SK-N-SH (cell line): ENCODE measurements around the gene IL21R. TPM values are rescaled to one million over a fixed set of nuclear protein-coding genes. Genes with fewer than 3 reads are reported as not detected.

Source experiments
- CTCF ChIA-PET: fragments of 300-600, 350-600 bp; formaldehyde crosslinking; extraction: SDS; loops from one replicate; lab custom pipeline; 2021; lab: Yijun Ruan, JAX
- POLR2A ChIA-PET: fragments of 350-600 bp; sonication (Branson Sonifier 250); formaldehyde crosslinking; extraction: SDS; loops from one replicate; lab custom pipeline; 2020; ENCODE audit warnings: antibody characterized with exemption, inconsistent platforms; lab: Yijun Ruan, JAX
- DNase-seq: peaks from one replicate; pipeline ENCODE4 v3.0.0; 2012
- H2AFZ ChIP-seq: fragments of 200-600 bp; sonication (generic); 2 replicates; pipeline ENCODE4 v1.8.1; 2016; ENCODE audit warnings: antibody characterized with exemption, mild to moderate bottlenecking, low read depth
- H3F3A ChIP-seq: fragments of 200-600 bp; sonication (generic); replicated peaks from 2 replicates; pipeline ENCODE3; 2016; ENCODE audit warnings: antibody characterized with exemption, mild to moderate bottlenecking; ENCODE audit not compliant: insufficient read depth
- H3K27ac ChIP-seq, 2 experiments: fragments of 200-500 bp in 1 of 2; fragments of 200-600 bp in 1 of 2; sonication (Bioruptor generic) in 1 of 2; sonication (generic), shearing (Covaris generic) in 1 of 2; 2 replicates each; pipeline versions ENCODE4 v1.5.1 to v1.6.1; 2014 to 2016; ENCODE audit warnings: low read depth in 2 of 2, inconsistent platforms in 1 of 2, low read length in 1 of 2, mild to moderate bottlenecking in 1 of 2, mixed read lengths in 1 of 2
- H3K27me3 ChIP-seq: fragments of 200-600 bp; sonication (generic), shearing (Covaris generic); 2 replicates; pipeline ENCODE4 v1.6.1; 2016; ENCODE audit warnings: mixed run types; ENCODE audit not compliant: insufficient read depth
- H3K36me3 ChIP-seq, 2 experiments: fragments of 200-500 bp in 1 of 2; fragments of 200-600 bp in 1 of 2; sonication (Bioruptor generic) in 1 of 2; sonication (generic) in 1 of 2; replicated peaks in 1 of 2; 2 replicates each; pipeline versions ENCODE3 to v1.5.1; 2014 to 2016; ENCODE audit warnings: low read length in 1 of 2, mild to moderate bottlenecking in 1 of 2; ENCODE audit not compliant: insufficient read depth in 2 of 2, control insufficient read depth in 1 of 2
- H3K4me1 ChIP-seq, 2 experiments: fragments of 200-500 bp in 1 of 2; fragments of 200-600 bp in 1 of 2; sonication (Bioruptor generic) in 1 of 2; sonication (generic), shearing (Covaris generic) in 1 of 2; 2 replicates each; pipeline versions ENCODE4 v1.5.1 to v1.6.1; 2014 to 2016; ENCODE audit warnings: low read depth in 1 of 2, low read length in 1 of 2, mixed run types in 1 of 2; ENCODE audit not compliant: insufficient read depth in 2 of 2, control insufficient read depth in 1 of 2
- H3K4me2 ChIP-seq: fragments of 200-600 bp; sonication (generic), shearing (Covaris generic); 2 replicates; pipeline ENCODE4 v1.6.1; 2017; ENCODE audit warnings: mixed run types
- H3K4me3 ChIP-seq, 2 experiments: fragments of 200-500 bp in 1 of 2; fragments of 200-600 bp in 1 of 2; sonication (Bioruptor generic) in 1 of 2; sonication (generic), shearing (Covaris generic) in 1 of 2; 2 replicates each; pipeline versions ENCODE4 v1.5.1 to v1.8.1; 2014 to 2016; ENCODE audit warnings: low read depth in 2 of 2, inconsistent platforms in 1 of 2, low read length in 1 of 2, mild to moderate bottlenecking in 1 of 2, mixed read lengths in 1 of 2, moderate library complexity in 1 of 2
- H3K79me2 ChIP-seq: fragments of 200-600 bp; sonication (generic); 2 replicates; pipeline ENCODE4 v1.8.1; 2017; ENCODE audit warnings: mild to moderate bottlenecking; ENCODE audit not compliant: insufficient read depth
- H3K9ac ChIP-seq: fragments of 200-600 bp; sonication (generic); 2 replicates; pipeline ENCODE4 v1.6.1; 2017; ENCODE audit warnings: mixed run types
- H3K9me2 ChIP-seq: fragments of 200-600 bp; sonication (generic); 2 replicates; pipeline ENCODE4 v1.6.1; 2017; ENCODE audit warnings: mixed run types
- H3K9me3 ChIP-seq: fragments of 200-600 bp; sonication (generic); 2 replicates; pipeline ENCODE4 v1.6.1; 2017; ENCODE audit warnings: mixed run types, mild to moderate bottlenecking, moderate library complexity
- H4K20me1 ChIP-seq: fragments of 200-600 bp; sonication (generic); 2 replicates; pipeline ENCODE4 v1.6.1; 2017; ENCODE audit warnings: mild to moderate bottlenecking, mixed run types; ENCODE audit not compliant: insufficient read depth
- CHD2 ChIP-seq: fragments of 150-350 bp; IDR thresholded peaks from 2 replicates; pipeline ENCODE4 v1.6.1; 2018; ENCODE audit warnings: low read length; ENCODE audit not compliant: partially characterized antibody
- CTCF ChIP-seq: fragments of 200-600 bp; sonication (generic); IDR thresholded peaks from 2 replicates; pipeline ENCODE4 v1.6.1; 2017; ENCODE audit warnings: antibody characterized with exemption, mild to moderate bottlenecking, moderate library complexity
- EP300 ChIP-seq, 2 experiments: IDR thresholded peaks; 2 replicates each; pipeline versions ENCODE4 v1.4.0 to v1.6.1; 2012; ENCODE audit warnings: borderline replicate concordance in 1 of 2, low read depth in 1 of 2, low read length in 1 of 2
- EZH2phosphoT487 ChIP-seq: fragments of 200-600 bp; sonication (generic); IDR thresholded peaks from 2 replicates; pipeline ENCODE4 v1.6.1; 2017; ENCODE audit warnings: low read depth, mixed run types, mild to moderate bottlenecking, antibody characterized with exemption, moderate library complexity, borderline replicate concordance
- FOXJ3 ChIP-seq: sonication (generic); formaldehyde crosslinking; IDR thresholded peaks from 2 replicates; pipeline ENCODE4 v1.5.1; 2020; ENCODE audit warnings: mild to moderate bottlenecking, missing genetic modification reagents
- GATA2 ChIP-seq: sonication (generic); formaldehyde crosslinking; IDR thresholded peaks from 2 replicates; pipeline ENCODE4 v1.5.0; 2020; ENCODE audit warnings: mild to moderate bottlenecking, missing genetic modification reagents
- JUND ChIP-seq: IDR thresholded peaks from 2 replicates; pipeline ENCODE4 v1.4.0; 2012
- MEF2A ChIP-seq: IDR thresholded peaks from 2 replicates; pipeline ENCODE4 v1.4.0; 2012; ENCODE audit warnings: low read depth, borderline replicate concordance
- NFIC ChIP-seq: IDR thresholded peaks from 2 replicates; pipeline ENCODE4 v1.4.0; 2012; ENCODE audit warnings: borderline replicate concordance
- PBX3 ChIP-seq: IDR thresholded peaks from 2 replicates; pipeline ENCODE4; 2012
- RAD21 ChIP-seq: IDR thresholded peaks from 2 replicates; pipeline ENCODE4 v1.6.1; 2012; ENCODE audit warnings: mild to moderate bottlenecking, low read length
- RFX5 ChIP-seq: IDR thresholded peaks from 2 replicates; pipeline ENCODE4 v1.6.1; 2012; ENCODE audit warnings: mild to moderate bottlenecking, improper control_type of control experiment, low read length
- SIN3A ChIP-seq: IDR thresholded peaks from 2 replicates; pipeline ENCODE4 v1.6.1; 2012; ENCODE audit warnings: low read depth, mild to moderate bottlenecking, low read length, moderate library complexity, borderline replicate concordance
- SMC3 ChIP-seq: IDR thresholded peaks from 2 replicates; pipeline ENCODE4 v1.6.1; 2012; ENCODE audit warnings: low read depth, low read length, improper control_type of control experiment
- TCF12 ChIP-seq: IDR thresholded peaks from 2 replicates; pipeline ENCODE4 v1.4.0; 2012
- USF2 ChIP-seq: fragments of 150-350 bp; IDR thresholded peaks from 2 replicates; pipeline ENCODE4 v1.6.1; 2017; ENCODE audit warnings: antibody characterized with exemption, low read length, low read depth, borderline replicate concordance
- YY1 ChIP-seq: IDR thresholded peaks from 2 replicates; pipeline ENCODE4 v1.4.0; 2012; ENCODE audit warnings: low read depth, mild to moderate bottlenecking
- ZBTB33 ChIP-seq: IDR thresholded peaks from 2 replicates; pipeline ENCODE4 v1.4.0; 2012; ENCODE audit warnings: low read depth, borderline replicate concordance
- WGBS: methylation state at CpG from one replicate; pipeline ENCODE4 v1.1.6; 2017; ENCODE audit warnings: low lambda C conversion rate; 5-methylcytosine and 5-hydroxymethylcytosine counted together
- polyA plus RNA-seq, 3 experiments: library from polyadenylated mRNA; depleted of rRNA; stranded (reverse); fragments of >200 nt; gene quantifications; 2 replicates each; pipeline ENCODE4 v1.2.3, GENCODE V29; 2012
- TF ChIP-seq, protein P1 (sequence below): fragments of 150-350 bp; IDR thresholded peaks from 2 replicates; pipeline ENCODE4 v1.6.1; 2016; ENCODE audit warnings: mild to moderate bottlenecking, low read depth, low read length
- TF ChIP-seq, protein P2 (sequence below): IDR thresholded peaks from 2 replicates; pipeline ENCODE4 v1.4.0; 2012; ENCODE audit warnings: low read depth, borderline replicate concordance

The IL21R gene
- polyA plus RNA-seq, 1 of the 3 experiments (the other 2 are of a cell fraction): 0.13 TPM

DNA sequence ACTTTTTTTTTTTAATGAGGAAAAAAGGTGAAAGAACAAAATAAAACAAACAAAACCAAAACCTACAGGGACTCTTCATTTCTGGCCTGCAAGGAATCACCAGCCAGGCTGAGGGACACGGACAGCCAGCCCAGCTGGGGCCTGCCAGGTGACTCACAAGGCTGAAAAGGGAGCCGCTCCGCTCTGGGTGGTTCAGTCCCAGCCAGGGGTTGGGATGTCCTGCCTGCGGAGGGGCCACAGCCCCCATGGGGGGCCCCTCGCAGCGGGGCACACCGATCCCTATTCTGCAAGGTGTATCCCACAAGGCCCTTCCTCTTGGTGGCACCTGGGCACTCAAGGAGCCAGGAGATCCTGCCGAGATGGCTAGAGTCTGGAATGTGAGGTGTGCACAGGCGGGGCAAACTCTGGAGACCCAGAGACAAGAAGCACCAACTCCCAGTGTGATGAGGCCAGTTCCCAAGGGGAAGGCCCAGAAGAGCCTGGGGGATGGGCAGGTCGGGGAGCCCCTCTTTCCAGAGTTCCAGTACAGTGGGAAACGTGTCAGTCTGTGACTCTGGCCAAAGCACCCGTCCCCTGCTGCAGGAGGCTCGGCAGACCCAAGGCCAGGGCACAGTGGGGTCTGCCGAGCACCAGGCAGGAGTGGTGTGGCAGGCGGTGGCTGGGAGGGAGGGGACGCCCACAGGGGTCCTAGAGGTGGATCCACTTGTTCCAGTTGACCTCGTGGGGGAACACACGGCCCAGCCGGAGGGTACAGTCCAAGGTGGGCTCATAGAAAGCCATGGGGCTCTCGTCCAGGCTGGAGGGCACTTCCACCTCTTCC is 58.9 kb downstream of the IL21R start:
- no peaks in the 10 kb centered on the region for H3K79me2 ChIP-seq
- TF ChIP-seq RFX5 (no peak), MEF2A (no peak), FOXJ3 (CRISPR knock-in tag) (no peak), CTCF (no peak), JUND (no peak), EZH2phosphoT487 (no peak), ZBTB33 (no peak), TCF12 (no peak), CHD2 (no peak), GATA2 (no peak), SMC3 (no peak), PBX3 (no peak), EP300 (IDR thresholded peaks at IDR 0.05; ENCODE audit: borderline replicate concordance in 1 of 2, low read depth in 1 of 2, low read length in 1 of 2) (no peak), RAD21 (no peak), YY1 (no peak), NFIC (no peak), USF2 (no peak), SIN3A (no peak)
- TF ChIP-seq, protein P1, sequence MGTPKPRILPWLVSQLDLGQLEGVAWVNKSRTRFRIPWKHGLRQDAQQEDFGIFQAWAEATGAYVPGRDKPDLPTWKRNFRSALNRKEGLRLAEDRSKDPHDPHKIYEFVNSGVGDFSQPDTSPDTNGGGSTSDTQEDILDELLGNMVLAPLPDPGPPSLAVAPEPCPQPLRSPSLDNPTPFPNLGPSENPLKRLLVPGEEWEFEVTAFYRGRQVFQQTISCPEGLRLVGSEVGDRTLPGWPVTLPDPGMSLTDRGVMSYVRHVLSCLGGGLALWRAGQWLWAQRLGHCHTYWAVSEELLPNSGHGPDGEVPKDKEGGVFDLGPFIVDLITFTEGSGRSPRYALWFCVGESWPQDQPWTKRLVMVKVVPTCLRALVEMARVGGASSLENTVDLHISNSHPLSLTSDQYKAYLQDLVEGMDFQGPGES: no peak
- TF ChIP-seq, protein P2, sequence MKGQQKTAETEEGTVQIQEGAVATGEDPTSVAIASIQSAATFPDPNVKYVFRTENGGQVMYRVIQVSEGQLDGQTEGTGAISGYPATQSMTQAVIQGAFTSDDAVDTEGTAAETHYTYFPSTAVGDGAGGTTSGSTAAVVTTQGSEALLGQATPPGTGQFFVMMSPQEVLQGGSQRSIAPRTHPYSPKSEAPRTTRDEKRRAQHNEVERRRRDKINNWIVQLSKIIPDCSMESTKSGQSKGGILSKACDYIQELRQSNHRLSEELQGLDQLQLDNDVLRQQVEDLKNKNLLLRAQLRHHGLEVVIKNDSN: no peak
- TF ChIP-seq, all 33 proteins: peak for 0
- no peak overlapping the region for H3K4me2 ChIP-seq
- WGBS: 93% methylated on average over 7 of the region's 20 CpGs
- H3K27ac ChIP-seq: no peak overlapping the region
- no peaks in the 10 kb centered on the region for H3K9me3 ChIP-seq
- no peak overlapping the region for H3K9ac ChIP-seq
- H3K27me3 ChIP-seq: no peaks in the 10 kb centered on the region
- ChIA-PET CTCF (no interaction called here), POLR2A (no interaction called here)
- no peaks in the 10 kb centered on the region for H3K9me2 ChIP-seq
- peaks cover 16 to 63% of the 10 kb centered on the region in 2 experiments for H3K36me3 ChIP-seq
- no peak overlapping the region for H2AFZ ChIP-seq
- DNase-seq: no peak
- H3K4me1 ChIP-seq: no peaks in the 10 kb centered on the region; a peak in 1 of 4 replicates
- H4K20me1 ChIP-seq: no peaks in the 10 kb centered on the region
- H3F3A ChIP-seq: peaks cover 2% of the 10 kb centered on the region
- no peak overlapping the region for H3K4me3 ChIP-seq
